RWPE2 (cell line): ENCODE measurements around the gene KRT85.

Experiments used
- ATAC-seq: fragments of 200-7000 bp; cut with Tn5 transposase; 3 replicates; pipeline ENCODE4 v1.9.1; 2021; ENCODE audit warnings: low read depth
- DNase-seq: peaks from one replicate; pipeline ENCODE4 v3.0.0-alpha.2; 2020; ENCODE audit warnings: low spot score
- H3K27ac ChIP-seq: fragments of 450-650 bp; 2 replicates; pipeline ENCODE4 v1.5.1; 2017; ENCODE audit warnings: mild to moderate bottlenecking; ENCODE audit not compliant: poor library complexity, severe bottlenecking
- H3K27me3 ChIP-seq: fragments of 250-450 bp; sonication (Bioruptor Pico); 2 replicates; pipeline ENCODE4 v1.5.1; 2021; ENCODE audit warnings: mild to moderate bottlenecking, moderate library complexity; ENCODE audit not compliant: insufficient read depth, poor library complexity, severe bottlenecking
- H3K36me3 ChIP-seq: fragments of 250-450 bp; sonication (Bioruptor Pico); 2 replicates; pipeline ENCODE4 v1.5.1; 2020; ENCODE audit warnings: low read depth, mild to moderate bottlenecking, moderate library complexity
- H3K4me1 ChIP-seq: fragments of 250-450 bp; sonication (Bioruptor Pico); 2 replicates; pipeline ENCODE4 v1.5.1; 2021; ENCODE audit warnings: mild to moderate bottlenecking, moderate library complexity; ENCODE audit not compliant: insufficient read depth, poor library complexity, severe bottlenecking
- H3K4me3 ChIP-seq: fragments of 250-450 bp; sonication (Bioruptor Pico); 2 replicates; pipeline ENCODE4 v1.5.1; 2021; ENCODE audit warnings: mild to moderate bottlenecking, moderate library complexity; ENCODE audit not compliant: severe bottlenecking
- H3K9me3 ChIP-seq: fragments of 250-450 bp; sonication (Bioruptor Pico); 2 replicates; pipeline ENCODE4 v1.5.1; 2021; ENCODE audit warnings: mild to moderate bottlenecking, moderate library complexity; ENCODE audit not compliant: severe bottlenecking
- CTCF ChIP-seq: fragments of 450-650 bp; IDR thresholded peaks from one replicate; pipeline ENCODE4 v1.5.1; 2017; ENCODE audit warnings: mild to moderate bottlenecking, moderate library complexity; ENCODE audit not compliant: poor library complexity, severe bottlenecking

The KRT85 gene

GRCh38 chr12:52320784-52321400 lies 46.4 kb downstream of the KRT85 start, which contains the start of gene KRT83:
TSS of gene KRT83 (minus strand) at chr12:52321398. CDS start at chr12:52321335, 63 bp downstream.
- no peak for DNase-seq
- ATAC-seq = no peak
- H3K4me1 ChIP-seq = no peaks in the 10 kb centered on the region
- no peaks in the 10 kb centered on the region for H3K27me3 ChIP-seq
- no peak within 1 kb of the TSS for H3K27ac ChIP-seq
- H3K4me3 ChIP-seq = no peak within 1 kb of the TSS
- no peaks in the 10 kb centered on the region for H3K9me3 ChIP-seq
- no peaks in the 10 kb centered on the region for H3K36me3 ChIP-seq
- TF ChIP-seq CTCF = no peak

- no peak overlapping the region for H3K4me3 ChIP-seq
- DNase-seq (no peak), ATAC-seq (peak; percentile 40; the same call in 2 of the 3 replicates)
- no peaks in the 10 kb centered on the region for H3K9me3 ChIP-seq
- H3K27me3 ChIP-seq = no peaks in the 10 kb centered on the region
- no peaks in the 10 kb centered on the region for H3K4me1 ChIP-seq
- H3K27ac ChIP-seq = no peak overlapping the region
- H3K36me3 ChIP-seq = no peaks in the 10 kb centered on the region
- peak; percentile 25 for TF ChIP-seq CTCF
Observed at GRCh38 chr12:52319097-52319496, 48.2 kb downstream of the KRT85 start.

- no peak overlapping the region for H3K4me3 ChIP-seq
- H3K9me3 ChIP-seq = no peaks in the 10 kb centered on the region
- no peaks in the 10 kb centered on the region for H3K36me3 ChIP-seq
- no peaks in the 10 kb centered on the region for H3K4me1 ChIP-seq
- H3K27ac ChIP-seq = no peak overlapping the region
- TF ChIP-seq CTCF = no peak
- ATAC-seq (no peak), DNase-seq (no peak)
- H3K27me3 ChIP-seq = no peaks in the 10 kb centered on the region
Observed at GRCh38 chr12:52318241-52318990, 48.9 kb downstream of the KRT85 start.

GRCh38 chr12:52317468-52318052 lies 49.7 kb downstream of the KRT85 start:
- H3K9me3 ChIP-seq = no peaks in the 10 kb centered on the region
- DNase-seq (no peak), ATAC-seq (no peak)
- no peaks in the 10 kb centered on the region for H3K4me1 ChIP-seq
- H3K27ac ChIP-seq = no peak overlapping the region
- H3K27me3 ChIP-seq = no peaks in the 10 kb centered on the region
- no peak for TF ChIP-seq CTCF
- H3K4me3 ChIP-seq = no peak overlapping the region
- no peaks in the 10 kb centered on the region for H3K36me3 ChIP-seq
